ENCODE measurements around the gene KRTAP4-7. TPM values are rescaled to one million over a fixed set of nuclear protein-coding genes. Genes with fewer than 3 reads are reported as not detected.
"Not testable (repeated sequence)": the region's sequence is repeated elsewhere in the genome, so short reads cannot be mapped to it uniquely, and the experiment has no call there.

KRTAP4-7 gene
- total RNA-seq, 2 experiments from 2014 or later: not detected

- no TSS peak for BruUV-seq (replicated peaks)
- Histone ChIP-seq H2AFZ (ENCODE audit: low read length) (no peak overlapping the region), H3K36me3 (ENCODE audit: insufficient read depth, low read length) (no peaks in the 10 kb centered on the region), H3K4me3 (ENCODE audit: low read depth, low read length, poor library complexity, severe bottlenecking) (no peak overlapping the region), H4K20me1 (ENCODE audit: insufficient read depth, low read length) (no peaks in the 10 kb centered on the region), H3K4me2 (ENCODE audit: low read length) (no peak overlapping the region), H3K9me2 (ENCODE audit: insufficient read depth, low read length) (no peaks in the 10 kb centered on the region), H3K9me3 (ENCODE audit: low read length) (no peaks in the 10 kb centered on the region), H3K79me2 (ENCODE audit: insufficient read depth, low read depth, low read length) (no peaks in the 10 kb centered on the region), H3K27ac (ENCODE audit: low read depth, low read length, poor library complexity, severe bottlenecking) (no peak overlapping the region), H3K4me1 (ENCODE audit: insufficient read depth, low read length, poor library complexity, severe bottlenecking) (no peaks in the 10 kb centered on the region)
- ChIA-PET POLR2A (no interaction called here), CTCF (ENCODE audit: unreplicated experiment) (no interaction called here)
- no peak for DNase-seq (ENCODE audit: low spot score)
- intact Hi-C loops (cut with micrococcal nuclease; ENCODE audit: unreplicated experiment): no loop called here
- no peak for TF ChIP-seq EZH2phosphoT487 (IDR thresholded peaks at IDR 0.05; ENCODE audit: borderline replicate concordance, low read depth, low read length)
- no peak for TF ChIP-seq CTCF (conservative IDR thresholded peaks at IDR 0.05; ENCODE audit: low read length)
These were observed 34.8 kb upstream of the KRTAP4-7 start for GRCh38 chr17:41049110-41049509.

- Histone ChIP-seq H3K36me3 (ENCODE audit: insufficient read depth, low read length) (no peaks in the 10 kb centered on the region), H3K4me3 (ENCODE audit: low read depth, low read length, poor library complexity, severe bottlenecking) (no peak overlapping the region), H3K4me2 (ENCODE audit: low read length) (no peak overlapping the region), H3K9me2 (ENCODE audit: insufficient read depth, low read length) (no peaks in the 10 kb centered on the region), H3K79me2 (ENCODE audit: insufficient read depth, low read depth, low read length) (no peaks in the 10 kb centered on the region), H2AFZ (ENCODE audit: low read length) (no peak overlapping the region), H3K4me1 (ENCODE audit: insufficient read depth, low read length, poor library complexity, severe bottlenecking) (no peaks in the 10 kb centered on the region), H3K27ac (ENCODE audit: low read depth, low read length, poor library complexity, severe bottlenecking) (no peak overlapping the region), H4K20me1 (ENCODE audit: insufficient read depth, low read length) (no peaks in the 10 kb centered on the region), H3K9me3 (ENCODE audit: low read length) (no peaks in the 10 kb centered on the region)
- no peak for TF ChIP-seq EZH2phosphoT487 (IDR thresholded peaks at IDR 0.05; ENCODE audit: borderline replicate concordance, low read depth, low read length)
- TF ChIP-seq CTCF (conservative IDR thresholded peaks at IDR 0.05; ENCODE audit: low read length): no peak
- no peak for DNase-seq (ENCODE audit: low spot score)
- ChIA-PET POLR2A (no interaction called here), CTCF (ENCODE audit: unreplicated experiment) (no interaction called here)
- BruUV-seq (replicated peaks): no TSS peak
- intact Hi-C loops (cut with micrococcal nuclease; ENCODE audit: unreplicated experiment): no loop called here
These were observed 31.4 kb upstream of the KRTAP4-7 start for GRCh38 chr17:41052566-41052965.

GRCh38 chr17:41054025-41054424, 29.9 kb upstream of the KRTAP4-7 start:
- no peaks in the 10 kb centered on the region for H3K79me2 ChIP-seq (ENCODE audit: insufficient read depth, low read depth, low read length)
- BruUV-seq (replicated peaks): no TSS peak
- POLR2A ChIA-PET: no interaction called here
- H3K9me3 ChIP-seq (ENCODE audit: low read length): no peaks in the 10 kb centered on the region
- H4K20me1 ChIP-seq (ENCODE audit: insufficient read depth, low read length): no peaks in the 10 kb centered on the region
- DNase-seq (ENCODE audit: low spot score): no peak
- H3K36me3 ChIP-seq (ENCODE audit: insufficient read depth, low read length): no peaks in the 10 kb centered on the region
- no peak overlapping the region for H3K27ac ChIP-seq (ENCODE audit: low read depth, low read length, poor library complexity, severe bottlenecking)
- no peaks in the 10 kb centered on the region for H3K9me2 ChIP-seq (ENCODE audit: insufficient read depth, low read length)
- H3K4me1 ChIP-seq (ENCODE audit: insufficient read depth, low read length, poor library complexity, severe bottlenecking): no peaks in the 10 kb centered on the region
- no peak overlapping the region for H3K4me2 ChIP-seq (ENCODE audit: low read length)
- H3K4me3 ChIP-seq (ENCODE audit: low read depth, low read length, poor library complexity, severe bottlenecking): no peak overlapping the region
- CTCF ChIA-PET (ENCODE audit: unreplicated experiment): no interaction called here
- intact Hi-C loops (cut with micrococcal nuclease; ENCODE audit: unreplicated experiment): no loop called here
- TF ChIP-seq CTCF (conservative IDR thresholded peaks at IDR 0.05; ENCODE audit: low read length) (no peak), EZH2phosphoT487 (IDR thresholded peaks at IDR 0.05; ENCODE audit: borderline replicate concordance, low read depth, low read length) (no peak)
- no peak overlapping the region for H2AFZ ChIP-seq (ENCODE audit: low read length)

- BruUV-seq (replicated peaks); H3K4me2 ChIP-seq (ENCODE audit: low read length); H4K20me1 ChIP-seq (ENCODE audit: insufficient read depth, low read length); DNase-seq (ENCODE audit: low spot score); H2AFZ ChIP-seq (ENCODE audit: low read length); CTCF ChIA-PET (ENCODE audit: unreplicated experiment); H3K4me1 ChIP-seq (ENCODE audit: insufficient read depth, low read length, poor library complexity, severe bottlenecking); H3K9me3 ChIP-seq (ENCODE audit: low read length); H3K27ac ChIP-seq (ENCODE audit: low read depth, low read length, poor library complexity, severe bottlenecking); H3K36me3 ChIP-seq (ENCODE audit: insufficient read depth, low read length); H3K79me2 ChIP-seq (ENCODE audit: insufficient read depth, low read depth, low read length); POLR2A ChIA-PET; H3K9me2 ChIP-seq (ENCODE audit: insufficient read depth, low read length); intact Hi-C loops (cut with micrococcal nuclease; ENCODE audit: unreplicated experiment); H3K4me3 ChIP-seq (ENCODE audit: low read depth, low read length, poor library complexity, severe bottlenecking): not testable (repeated sequence)
These were observed 29.4 kb upstream of the KRTAP4-7 start for GRCh38 chr17:41054556-41054955.

- H3K79me2 ChIP-seq (ENCODE audit: insufficient read depth, low read depth, low read length); H3K4me2 ChIP-seq (ENCODE audit: low read length); H3K9me2 ChIP-seq (ENCODE audit: insufficient read depth, low read length); DNase-seq (ENCODE audit: low spot score); POLR2A ChIA-PET; H3K4me1 ChIP-seq (ENCODE audit: insufficient read depth, low read length, poor library complexity, severe bottlenecking); H3K27ac ChIP-seq (ENCODE audit: low read depth, low read length, poor library complexity, severe bottlenecking); CTCF ChIA-PET (ENCODE audit: unreplicated experiment); H2AFZ ChIP-seq (ENCODE audit: low read length); H3K9me3 ChIP-seq (ENCODE audit: low read length); H4K20me1 ChIP-seq (ENCODE audit: insufficient read depth, low read length); intact Hi-C loops (cut with micrococcal nuclease; ENCODE audit: unreplicated experiment); H3K36me3 ChIP-seq (ENCODE audit: insufficient read depth, low read length); H3K4me3 ChIP-seq (ENCODE audit: low read depth, low read length, poor library complexity, severe bottlenecking); BruUV-seq (replicated peaks): not testable (repeated sequence)
These were observed 28.8 kb upstream of the KRTAP4-7 start, which contains the start of gene KRTAP2-2 for GRCh38 chr17:41055130-41055529. Gene KRTAP2-2, minus strand, starts transcription at chr17:41055230. Its CDS starts 19 bp downstream, at chr17:41055211.

Data from OCI-LY7 (cell line).